Retinal pigment epithelial cell (primary cell): ENCODE data around the gene LAMC3.

Experiments used
- DNase-seq: peaks from one replicate; pipeline ENCODE4 v3.0.0-alpha.2; 2010; ENCODE audit warnings: low read depth
- H3K4me3 ChIP-seq: 2 replicates; pipeline ENCODE4 v1.5.1; 2011; ENCODE audit warnings: mild to moderate bottlenecking, low read length, control low read depth, moderate library complexity
- TF ChIP-seq, protein P1 (sequence below): conservative IDR thresholded peaks from 2 replicates; pipeline ENCODE4 v1.5.1; 2011; ENCODE audit warnings: low read depth, low read length, control low read depth, inconsistent platforms

The LAMC3 gene

DNA sequence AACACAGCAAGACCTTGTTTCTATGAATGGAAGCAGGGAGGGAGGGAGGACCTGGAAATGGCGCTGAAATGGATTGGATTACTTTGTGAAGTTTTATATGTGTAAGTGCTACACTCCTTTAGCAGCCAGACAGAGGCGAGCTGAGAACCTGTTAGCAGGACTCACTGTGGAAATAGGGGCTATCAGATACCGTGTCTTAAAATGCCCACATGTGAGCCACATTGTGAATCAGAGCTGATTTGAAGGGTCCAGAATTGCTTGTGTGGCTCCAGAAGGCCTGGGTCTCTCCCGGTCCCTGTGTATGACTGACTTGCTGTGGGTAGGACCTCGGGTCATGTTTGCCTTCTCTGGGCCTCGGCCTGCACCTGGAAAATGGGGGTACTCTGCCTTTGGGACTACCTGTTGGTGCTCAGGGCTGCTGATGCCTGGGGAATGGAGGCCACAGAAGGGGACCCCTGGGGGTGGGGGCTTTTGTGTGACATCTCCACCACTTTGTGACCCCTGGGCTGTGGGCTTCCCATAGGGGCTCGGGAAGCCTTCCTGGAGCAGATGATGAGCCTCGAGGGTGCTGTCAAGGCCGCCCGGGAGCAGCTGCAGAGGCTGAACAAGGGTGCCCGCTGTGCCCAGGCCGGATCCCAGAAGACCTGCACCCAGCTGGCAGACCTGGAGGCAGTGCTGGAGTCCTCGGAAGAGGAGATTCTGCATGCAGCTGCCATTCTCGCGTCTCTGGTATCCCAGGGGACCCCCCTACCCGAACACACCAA, 63.3 kb downstream of the LAMC3 start:
- DNase-seq = no peak
- TF ChIP-seq, protein P1, sequence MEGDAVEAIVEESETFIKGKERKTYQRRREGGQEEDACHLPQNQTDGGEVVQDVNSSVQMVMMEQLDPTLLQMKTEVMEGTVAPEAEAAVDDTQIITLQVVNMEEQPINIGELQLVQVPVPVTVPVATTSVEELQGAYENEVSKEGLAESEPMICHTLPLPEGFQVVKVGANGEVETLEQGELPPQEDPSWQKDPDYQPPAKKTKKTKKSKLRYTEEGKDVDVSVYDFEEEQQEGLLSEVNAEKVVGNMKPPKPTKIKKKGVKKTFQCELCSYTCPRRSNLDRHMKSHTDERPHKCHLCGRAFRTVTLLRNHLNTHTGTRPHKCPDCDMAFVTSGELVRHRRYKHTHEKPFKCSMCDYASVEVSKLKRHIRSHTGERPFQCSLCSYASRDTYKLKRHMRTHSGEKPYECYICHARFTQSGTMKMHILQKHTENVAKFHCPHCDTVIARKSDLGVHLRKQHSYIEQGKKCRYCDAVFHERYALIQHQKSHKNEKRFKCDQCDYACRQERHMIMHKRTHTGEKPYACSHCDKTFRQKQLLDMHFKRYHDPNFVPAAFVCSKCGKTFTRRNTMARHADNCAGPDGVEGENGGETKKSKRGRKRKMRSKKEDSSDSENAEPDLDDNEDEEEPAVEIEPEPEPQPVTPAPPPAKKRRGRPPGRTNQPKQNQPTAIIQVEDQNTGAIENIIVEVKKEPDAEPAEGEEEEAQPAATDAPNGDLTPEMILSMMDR = no peak
- no peak overlapping the region for H3K4me3 ChIP-seq

DNA sequence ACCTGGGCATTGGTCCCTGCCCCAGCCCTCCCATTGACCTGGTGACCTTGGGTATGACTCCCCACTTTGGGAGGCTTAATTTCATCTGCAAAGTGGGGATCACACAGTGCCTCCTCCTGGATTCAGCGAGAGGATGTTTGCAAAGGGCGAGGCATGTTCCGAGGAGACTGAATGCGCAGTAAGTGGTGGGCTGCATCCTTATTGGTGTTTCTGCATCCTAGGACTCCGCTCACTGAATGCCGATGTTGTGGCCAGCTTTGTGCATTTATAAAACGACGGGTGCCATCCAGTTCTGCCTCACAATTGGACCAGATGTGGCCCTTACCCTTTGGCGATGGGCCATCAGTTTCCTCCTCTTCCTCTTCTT, 63.9 kb downstream of the LAMC3 start:
- H3K4me3 ChIP-seq = no peak overlapping the region
- no peak for DNase-seq
- TF ChIP-seq, protein P1 = no peak

DNA sequence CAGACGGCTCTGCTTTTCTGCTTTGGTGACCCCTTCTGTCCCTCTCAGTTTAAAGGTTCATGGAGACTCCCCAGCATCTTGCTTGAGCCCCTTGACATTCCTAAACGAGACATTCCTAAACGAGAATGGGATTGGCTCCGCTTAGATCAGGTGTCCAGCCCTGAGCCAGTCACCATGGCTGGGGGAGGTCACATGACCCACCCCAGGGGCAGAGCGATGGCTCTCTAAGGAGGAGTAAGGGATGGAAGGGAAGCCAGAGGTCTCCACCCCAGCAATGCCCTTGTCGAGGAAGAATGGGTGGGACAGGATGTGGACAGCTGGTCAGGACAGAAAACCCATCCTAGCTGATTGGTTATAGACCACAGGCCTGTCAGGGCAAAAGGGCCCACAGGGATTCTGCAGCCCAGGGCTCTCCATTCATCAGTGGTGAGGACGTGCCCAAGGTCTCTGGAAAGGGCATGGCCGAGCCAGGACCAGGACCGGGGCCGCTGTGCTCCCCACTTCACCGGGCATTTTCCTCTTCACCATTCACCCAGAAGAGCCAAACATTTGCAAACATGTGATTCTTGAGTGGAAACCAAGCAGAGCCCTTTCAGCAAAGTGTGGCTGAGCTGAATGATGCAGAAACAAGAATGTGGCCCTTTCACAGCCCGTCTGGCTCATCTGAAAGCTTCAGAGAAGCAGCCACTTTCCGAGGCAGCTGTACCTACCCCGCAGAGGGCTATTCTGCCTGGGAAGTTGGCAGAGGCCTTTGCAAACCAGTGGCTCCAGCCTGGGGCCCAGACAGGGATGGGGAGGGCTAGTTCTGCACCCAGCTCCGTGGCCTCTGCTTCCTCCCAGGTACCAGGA, 67.6 kb downstream of the LAMC3 start:
- no peak for DNase-seq
- no peak overlapping the region for H3K4me3 ChIP-seq
- TF ChIP-seq, protein P1 = no peak

DNA sequence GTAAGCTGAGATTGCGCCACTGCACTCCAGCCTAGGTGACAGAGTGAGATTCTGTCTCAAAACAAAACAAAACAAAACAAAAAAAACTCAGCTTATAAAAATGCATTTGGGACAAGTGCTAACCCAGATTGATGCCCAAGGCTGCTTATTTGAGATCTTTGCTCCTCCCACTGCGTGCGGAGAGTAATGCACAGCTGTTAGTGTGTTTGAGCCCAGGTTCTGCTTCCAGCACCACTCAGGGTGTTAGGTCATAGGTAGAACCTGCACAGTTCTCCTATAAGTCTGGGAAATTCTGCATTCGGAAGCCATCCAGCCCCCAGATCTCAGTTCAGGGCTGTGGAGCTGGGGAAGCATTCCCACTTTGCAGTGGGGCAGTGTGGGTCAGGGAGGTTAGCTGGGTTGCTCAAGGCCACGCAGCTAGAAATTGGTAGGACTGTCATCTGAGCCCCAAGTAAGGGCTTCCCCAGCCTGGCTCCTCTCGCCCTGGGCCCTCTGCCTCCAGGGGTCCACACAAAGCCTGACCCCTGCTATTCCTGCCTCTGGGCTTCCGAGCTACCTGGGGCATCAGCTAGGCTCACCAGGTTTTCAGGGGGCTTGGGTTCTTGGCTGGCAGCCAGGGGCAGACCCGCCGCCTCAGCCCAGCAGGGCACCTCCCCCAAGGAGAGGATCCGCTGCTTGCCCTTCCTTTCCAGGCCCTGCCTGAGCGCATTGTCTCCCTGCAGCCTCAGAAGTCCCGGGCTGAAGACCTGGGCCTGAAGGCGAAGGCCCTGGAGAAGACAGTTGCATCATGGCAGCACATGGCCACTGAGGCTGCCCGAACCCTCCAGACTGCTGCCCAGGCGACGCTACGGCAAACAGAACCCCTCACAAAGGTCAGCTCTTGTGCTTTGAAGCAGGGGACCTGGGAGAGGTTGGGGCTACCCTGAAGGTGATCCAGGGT, 69.7 kb downstream of the LAMC3 start:
- H3K4me3 ChIP-seq = no peak overlapping the region
- DNase-seq = no peak
- TF ChIP-seq, protein P1 = no peak

DNA sequence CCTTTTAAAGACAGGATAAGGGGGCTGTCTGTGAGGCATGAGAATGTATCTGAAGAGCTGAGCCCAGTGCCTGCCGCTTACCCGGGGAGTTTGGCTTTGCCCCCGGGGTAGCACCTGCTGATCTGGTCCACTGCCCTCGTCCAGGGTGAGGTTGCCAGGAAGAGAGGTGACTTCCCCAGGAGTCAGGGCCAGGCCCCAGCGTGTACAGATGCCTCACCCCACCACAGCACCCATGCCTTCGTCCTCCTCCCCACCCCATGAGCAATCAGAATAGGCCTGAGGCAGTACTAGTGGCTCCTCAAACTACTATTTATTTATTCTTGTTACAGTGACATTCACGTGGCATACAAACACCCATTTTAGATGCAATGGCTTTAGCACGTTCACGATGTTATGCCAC, 71.6 kb downstream of the LAMC3 start:
- DNase-seq = no peak
- TF ChIP-seq, protein P1 = no peak

DNA sequence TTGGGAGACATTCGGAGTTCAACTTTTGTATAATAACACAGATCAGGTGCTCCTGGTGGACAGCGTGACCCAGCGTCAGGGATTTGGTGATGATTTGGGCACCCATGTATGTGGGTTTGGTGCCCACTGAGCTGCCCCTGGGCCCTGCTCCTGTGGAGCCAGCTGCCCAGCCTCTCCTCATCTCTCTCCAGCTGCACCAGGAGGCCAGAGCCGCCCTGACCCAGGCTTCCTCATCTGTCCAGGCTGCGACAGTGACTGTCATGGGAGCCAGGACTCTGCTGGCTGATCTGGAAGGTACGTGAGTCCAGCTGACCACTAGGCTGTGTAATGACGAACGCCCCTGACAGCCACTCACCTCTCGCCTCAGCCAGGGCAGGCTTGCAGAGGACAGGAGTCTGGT, 72.9 kb downstream of the LAMC3 start:
- no peak for DNase-seq
- TF ChIP-seq, protein P1 = no peak
- H3K4me3 ChIP-seq = no peak overlapping the region

More for the DNA sequence above, 71.6 kb downstream of the LAMC3 start:
- H3K4me3 ChIP-seq = no peak overlapping the region
